Activated CD4-positive, alpha-beta T cell treated with anti-CD3 and anti-CD28 coated beads, Interleukin-2, amount 50 U/mL, for 16 hours (primary cell): ENCODE data around the gene CDX1.

Experiments used
- DNase-seq: peaks from one replicate; pipeline ENCODE4 v3.0.0-alpha.2; 2020

The CDX1 gene

DNA sequence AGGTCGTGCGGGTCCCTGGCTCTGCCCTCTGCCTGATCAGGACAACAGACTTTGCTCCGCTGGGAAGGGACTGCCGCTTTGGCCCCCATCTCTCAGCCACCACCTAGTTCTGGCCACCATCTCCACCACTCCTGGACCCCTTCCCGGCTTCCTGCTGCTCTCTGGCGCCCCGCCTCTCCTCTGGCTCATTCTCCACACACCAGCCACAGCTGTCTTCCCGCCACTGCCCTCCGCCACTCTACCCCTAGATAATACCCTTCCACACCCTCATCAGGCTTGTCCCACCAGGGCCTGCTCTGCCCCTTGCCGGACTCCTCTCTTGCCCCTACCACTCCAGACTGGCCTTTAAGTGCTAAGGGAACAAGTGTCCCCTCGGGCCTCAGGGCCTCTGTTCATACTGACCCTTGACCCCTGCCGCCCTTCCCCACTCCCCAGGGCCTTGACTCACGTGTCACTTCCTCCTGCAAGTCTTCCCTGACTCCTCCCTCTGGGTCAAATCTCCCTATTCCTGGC is 3.0 kb upstream of the CDX1 start:
- DNase-seq: no peak

DNA sequence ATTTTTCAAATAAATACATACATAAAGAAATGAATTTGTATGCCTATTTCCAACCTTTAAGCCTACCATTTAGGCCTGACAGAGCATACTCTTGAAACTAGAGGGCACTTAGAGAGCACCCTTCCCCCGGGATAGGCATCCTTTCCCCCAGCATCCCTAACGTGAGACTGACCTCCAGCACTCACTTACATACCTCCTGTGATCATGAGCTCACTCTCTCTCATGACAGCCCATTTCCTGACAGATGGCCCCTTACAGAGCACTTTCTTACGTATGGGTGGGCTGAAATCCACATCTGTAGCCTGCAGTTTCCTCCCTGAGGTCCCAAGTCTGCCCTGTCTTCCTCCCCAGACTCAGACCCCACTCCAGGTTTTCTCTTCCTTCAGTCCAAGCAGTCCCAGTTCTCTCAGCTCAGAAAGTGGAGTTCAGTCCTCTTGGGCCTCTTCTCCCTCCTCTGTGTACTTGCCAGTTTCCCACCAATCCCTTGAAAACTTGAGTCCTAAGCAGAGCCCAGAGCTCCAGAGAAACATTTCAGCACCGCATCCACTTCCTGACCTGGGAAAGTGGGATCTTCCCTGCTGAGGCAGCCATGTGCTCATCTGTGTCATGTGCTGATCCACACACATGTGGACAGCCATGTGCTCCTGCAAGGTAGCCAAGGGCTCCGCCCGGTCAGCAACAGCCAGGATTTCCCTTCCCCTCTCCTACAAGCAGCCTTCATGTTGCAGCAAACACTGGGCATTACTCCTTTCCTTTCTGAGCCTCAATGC is 2.2 kb upstream of the CDX1 start:
- no peak for DNase-seq

- DNase-seq: no peak
Measured at GRCh38 chr5:150166037-150166649, 435 bp upstream of the CDX1 start.

GRCh38 chr5:150167512-150167850 is 903 bp downstream of the CDX1 start:
- DNase-seq: no peak

DNA sequence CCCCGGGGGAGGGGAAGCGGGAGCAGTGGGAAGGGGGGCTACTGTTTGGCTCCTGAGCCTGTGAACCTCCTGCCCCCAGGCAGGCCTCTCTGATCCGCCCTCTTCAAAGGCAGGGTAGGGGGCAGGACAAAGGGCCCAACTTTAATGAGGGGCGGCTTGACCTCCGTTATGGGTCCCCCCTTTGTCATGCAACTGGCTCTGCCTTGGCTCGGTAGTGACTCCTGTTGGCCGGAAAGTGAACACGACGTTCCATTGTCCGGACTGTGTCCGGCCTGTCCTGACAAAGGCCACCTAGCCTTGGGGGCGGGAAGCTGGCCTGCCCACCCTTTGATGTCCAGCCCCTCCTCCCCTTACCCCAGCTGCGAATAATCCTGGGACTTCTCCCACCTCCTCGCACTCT is 1.3 kb downstream of the CDX1 start:
- DNase-seq: no peak

- no peak for DNase-seq
Measured at GRCh38 chr5:150168864-150169263, 2.3 kb downstream of the CDX1 start.

- no peak for DNase-seq
Measured at GRCh38 chr5:150172145-150172544, 5.6 kb downstream of the CDX1 start.

DNA sequence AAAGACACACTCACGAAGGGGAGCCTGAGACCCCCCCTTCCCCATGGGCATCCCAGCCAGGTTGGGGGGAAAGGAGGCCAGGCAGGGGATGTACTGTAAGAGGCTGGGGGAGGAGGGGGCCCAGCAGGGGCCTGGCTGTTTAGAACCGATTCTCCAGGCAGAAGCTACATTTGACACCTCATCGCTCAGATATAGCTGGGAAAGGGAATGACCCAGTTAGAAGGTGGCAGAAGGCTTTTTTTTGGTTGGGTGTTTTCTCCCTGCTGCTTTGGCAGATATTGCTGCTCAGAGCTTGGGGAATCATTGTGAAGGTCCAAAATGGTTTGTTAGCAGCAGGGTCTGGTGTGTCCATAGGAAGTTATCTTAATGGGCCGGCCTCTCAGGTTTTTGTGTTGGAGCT is 6.0 kb downstream of the CDX1 start:
- DNase-seq: no peak

- no peak for DNase-seq
Measured at GRCh38 chr5:150173161-150173560, 6.6 kb downstream of the CDX1 start.

- no peak for DNase-seq
Measured at GRCh38 chr5:150174285-150174684, 7.7 kb downstream of the CDX1 start.

DNA sequence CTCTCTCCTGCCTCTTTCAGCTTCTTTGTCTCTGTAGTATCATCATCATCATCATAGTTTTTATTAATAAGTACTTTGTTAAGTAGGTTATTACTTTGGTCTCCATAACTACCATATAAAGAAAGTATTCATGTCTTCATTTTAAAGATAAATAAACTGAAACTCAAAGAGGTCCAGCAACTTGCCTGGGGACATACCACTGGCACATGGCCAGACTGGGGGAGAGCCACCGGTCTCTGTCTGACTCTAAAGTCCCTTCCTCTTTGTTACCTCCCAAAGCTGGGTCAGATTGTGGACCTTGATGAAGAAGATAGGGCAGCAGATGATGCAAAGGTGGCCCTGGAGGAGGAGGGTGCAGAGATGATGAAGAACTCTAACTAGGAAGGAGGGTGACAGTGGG is 8.5 kb downstream of the CDX1 start:
- no peak for DNase-seq

- DNase-seq: no peak
Measured at GRCh38 chr5:150175536-150175935, 9.0 kb downstream of the CDX1 start.

DNA sequence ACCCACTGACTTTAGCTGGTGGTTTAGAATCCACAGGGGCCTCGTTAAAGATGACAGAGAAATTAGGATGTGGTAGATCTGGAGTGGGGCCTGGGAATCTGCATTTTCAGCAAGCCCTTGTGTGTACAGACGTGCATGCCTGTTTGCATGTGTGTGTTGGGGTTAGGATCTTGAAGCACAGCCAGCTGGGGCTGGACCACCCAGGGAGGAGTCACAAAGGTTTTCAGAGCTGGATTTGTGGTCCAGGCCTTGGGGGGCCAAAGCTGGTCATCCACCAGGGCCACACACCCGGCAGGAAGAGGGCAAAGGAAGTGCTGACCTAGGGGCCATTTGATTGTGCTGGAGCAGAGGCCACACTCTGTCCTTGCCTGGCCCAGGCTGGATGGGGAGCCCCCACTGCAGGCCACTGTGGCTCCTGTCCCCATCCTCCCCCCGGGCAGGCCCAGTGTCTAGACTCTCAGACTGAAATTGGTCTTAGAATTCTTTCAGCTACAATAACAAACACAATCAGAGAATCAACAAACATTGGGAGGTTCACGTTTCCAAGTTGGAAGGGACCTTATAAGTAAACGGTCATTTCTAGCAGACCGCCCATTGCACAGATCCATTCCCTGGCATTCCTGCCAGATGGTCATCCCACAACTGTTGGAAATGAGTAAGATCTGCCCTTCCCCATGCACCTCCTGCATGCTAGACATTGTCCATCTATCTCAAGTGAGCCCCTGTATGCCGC is 10.3 kb downstream of the CDX1 start:
- no peak for DNase-seq

DNA sequence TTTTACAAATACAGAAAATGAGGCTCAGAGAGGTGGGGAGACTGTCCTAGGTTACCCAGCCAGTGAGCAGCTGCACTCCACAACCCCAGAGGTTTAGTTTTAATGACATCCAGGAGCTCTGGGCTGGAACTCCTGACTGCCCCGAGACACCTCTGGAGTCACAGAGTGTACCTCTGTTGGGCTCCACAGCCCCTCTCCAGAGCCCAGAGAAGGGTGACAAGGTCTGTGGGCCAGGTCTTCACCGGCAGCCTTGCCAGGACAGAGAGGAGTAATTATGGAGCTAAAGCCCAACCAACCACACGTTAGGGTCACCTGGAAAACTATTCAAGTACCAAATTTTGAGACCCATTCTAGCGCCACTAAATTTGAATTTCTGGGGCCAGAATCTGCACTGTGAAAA is 11.1 kb downstream of the CDX1 start:
- no peak for DNase-seq

GRCh38 chr5:150178262-150178661 is 11.7 kb downstream of the CDX1 start:
- no peak for DNase-seq

DNA sequence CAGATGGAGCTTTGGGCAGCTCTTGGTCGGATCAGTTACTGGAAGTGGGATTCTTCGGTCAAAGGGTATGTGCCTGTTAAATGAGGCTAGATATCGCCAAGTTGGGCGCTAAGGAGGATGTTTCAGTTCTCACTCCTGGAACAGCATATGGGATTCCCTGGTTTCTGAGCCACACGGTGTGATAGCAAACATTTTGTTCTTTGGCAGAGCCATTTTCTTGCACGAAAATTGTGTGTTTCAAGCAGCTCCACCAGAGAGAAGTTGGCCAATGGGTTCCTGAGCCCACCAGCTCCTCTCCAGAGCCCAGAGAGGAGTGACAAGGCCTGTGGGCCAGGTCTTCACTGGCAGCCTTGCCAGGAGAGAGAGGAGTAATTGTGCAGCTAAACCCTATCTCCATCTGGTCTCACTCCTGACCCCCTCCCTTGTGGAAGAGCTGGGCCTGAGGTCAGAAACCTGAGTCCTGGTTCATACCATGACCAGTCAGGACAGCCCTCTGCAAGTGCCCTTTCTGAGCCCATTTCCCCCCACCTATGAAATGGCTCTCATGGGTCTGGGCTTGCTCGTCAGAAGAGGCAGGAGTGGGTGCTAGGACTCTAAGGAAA is 12.5 kb downstream of the CDX1 start:
- DNase-seq: no peak

DNA sequence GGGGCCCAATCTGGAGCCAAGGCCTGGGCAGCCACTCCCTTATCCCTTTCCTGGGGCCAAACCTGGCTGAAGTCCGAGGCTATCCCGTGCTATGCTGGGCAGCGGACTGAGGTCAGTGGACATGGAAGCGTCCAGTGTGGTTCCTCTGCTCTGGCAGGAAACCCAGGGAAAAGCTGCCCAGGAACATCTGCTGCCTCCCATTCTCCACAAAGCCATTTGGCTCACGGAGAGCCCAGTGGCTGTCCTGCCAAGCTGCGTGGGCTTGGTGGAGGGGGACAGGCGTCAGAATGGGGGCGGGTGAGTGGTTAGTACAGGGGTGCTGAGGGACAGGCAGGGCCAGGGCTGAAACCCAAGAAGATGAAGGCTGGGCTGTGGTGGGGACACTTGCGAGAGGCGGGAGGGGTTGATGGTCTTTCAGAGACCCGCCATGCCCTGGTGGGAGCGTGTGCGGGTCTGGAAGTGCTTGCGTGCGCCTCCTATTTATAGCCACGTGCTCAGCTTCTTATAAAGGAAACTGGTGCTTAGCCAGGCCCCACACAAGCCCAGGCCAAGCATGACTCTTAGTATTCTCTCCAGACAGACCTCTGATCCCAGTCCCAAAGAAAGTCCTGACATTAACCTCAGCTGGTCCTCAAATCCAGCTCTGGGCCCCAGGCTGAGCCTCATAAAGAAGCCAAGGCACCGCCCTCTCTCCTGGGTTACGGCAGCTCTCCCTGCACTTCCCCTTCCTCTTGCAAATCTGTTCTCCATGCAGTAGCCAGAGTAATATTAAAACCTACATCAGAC is 13.9 kb downstream of the CDX1 start:
- no peak for DNase-seq

DNA sequence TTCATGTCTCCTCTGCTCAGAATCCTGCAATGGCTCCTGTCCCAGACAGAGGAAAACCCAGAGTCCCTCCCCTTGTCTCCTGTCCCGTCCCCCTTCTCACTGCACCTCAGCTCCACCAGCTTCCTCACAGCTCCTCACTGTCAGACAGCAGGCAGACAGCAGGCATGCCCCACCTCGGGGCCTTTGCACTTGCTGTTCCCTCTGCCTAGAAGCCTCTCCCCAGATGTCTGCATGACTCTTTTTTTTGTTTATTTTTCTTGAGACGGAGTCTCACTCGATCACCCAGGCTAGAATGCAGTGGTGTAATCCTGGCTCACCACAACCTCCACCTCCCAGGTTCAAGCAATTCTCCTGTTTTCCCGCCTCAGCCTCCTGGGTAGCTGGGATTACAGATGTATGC is 14.4 kb downstream of the CDX1 start:
- no peak for DNase-seq

DNA sequence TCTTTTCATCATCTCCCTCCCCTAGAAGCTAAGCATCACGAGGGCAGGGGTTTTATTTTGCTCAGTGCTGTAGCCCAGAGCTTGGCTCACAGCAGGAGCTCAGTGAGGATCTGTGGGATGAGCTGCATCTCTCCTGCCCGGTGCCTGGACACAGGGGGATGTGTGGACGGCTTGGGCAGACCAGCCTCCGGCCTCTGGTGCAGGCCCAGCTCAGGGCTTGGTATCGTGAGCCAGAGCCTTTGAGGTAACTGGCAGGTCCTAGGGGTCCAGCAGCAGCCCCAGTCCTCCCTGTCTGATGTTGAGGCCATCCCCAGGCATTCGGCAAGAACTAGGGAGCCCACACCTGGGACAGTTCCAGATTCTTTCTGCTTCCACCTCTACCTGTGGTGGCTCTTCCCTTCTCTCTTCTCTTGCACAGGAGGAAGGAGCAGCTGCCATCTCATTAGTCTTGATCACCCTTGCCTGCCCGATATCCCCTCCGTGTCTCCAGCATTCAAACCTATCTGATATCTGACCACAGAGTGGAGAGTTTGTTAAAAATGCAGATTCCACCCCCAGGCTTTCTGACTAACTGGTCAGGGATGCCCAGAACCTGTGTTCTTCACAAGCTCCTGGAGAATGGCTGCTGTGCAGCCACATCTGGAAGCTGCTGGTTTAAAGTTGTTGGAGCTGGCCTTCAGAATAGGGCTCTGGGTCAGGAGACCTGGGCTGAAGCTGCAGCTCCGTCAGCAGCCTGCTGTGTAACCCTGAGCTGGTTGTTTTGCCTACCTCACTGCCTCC is 15.4 kb downstream of the CDX1 start:
- DNase-seq: no peak

- DNase-seq: no peak
Measured at GRCh38 chr5:150182774-150183173, 16.2 kb downstream of the CDX1 start.

- no peak for DNase-seq
Measured at GRCh38 chr5:150183436-150183835, 16.9 kb downstream of the CDX1 start.

DNA sequence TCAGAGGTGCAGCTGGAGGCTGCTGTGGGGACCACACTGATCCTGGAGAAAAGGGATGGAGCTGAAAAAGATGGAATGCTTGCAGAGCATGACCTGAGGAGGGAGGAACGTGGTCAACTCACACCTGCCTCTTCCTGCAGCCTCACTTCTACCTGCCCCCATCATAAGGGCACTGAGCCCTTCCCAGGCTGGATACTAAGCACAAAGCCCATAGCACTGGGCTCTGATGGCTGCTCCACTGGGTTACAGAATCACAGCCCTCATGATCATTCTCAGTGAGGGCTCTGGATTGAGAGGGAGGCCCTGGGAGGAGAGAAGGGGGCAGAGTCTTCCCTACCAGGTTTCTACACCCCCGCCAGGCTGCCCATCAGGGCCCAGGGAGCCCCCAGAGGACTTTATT is 17.4 kb downstream of the CDX1 start:
- no peak for DNase-seq
